SK-N-SH treated with all-trans-retinoic acid at 6 μM for 48 hours (cell line): ENCODE results near the gene RAI14.

Experiments used
- CREB5 ChIP-seq: fragments of 250-450 bp; sonication (Bioruptor Pico); IDR thresholded peaks from 2 replicates; pipeline ENCODE4 v1.5.1; 2020; ENCODE audit warnings: low read depth, mild to moderate bottlenecking, moderate library complexity
- CSDC2 ChIP-seq: fragments of 250-450 bp; sonication (Bioruptor Pico); IDR thresholded peaks from 2 replicates; pipeline ENCODE4 v1.5.0; 2020; ENCODE audit warnings: mild to moderate bottlenecking, moderate library complexity
- ISL1 ChIP-seq: fragments of 250-450 bp; sonication (Bioruptor Pico); IDR thresholded peaks from 2 replicates; pipeline ENCODE4 v2.1.2; 2022; ENCODE audit warnings: mild to moderate bottlenecking, moderate library complexity
- PATZ1 ChIP-seq: fragments of 250-450 bp; sonication (Bioruptor Pico); IDR thresholded peaks from 2 replicates; pipeline ENCODE4 v1.8.0; 2020; ENCODE audit warnings: mild to moderate bottlenecking, moderate library complexity, borderline replicate concordance
- RARB ChIP-seq: fragments of 250-450 bp; sonication (Bioruptor Pico); IDR thresholded peaks from 2 replicates; pipeline ENCODE4 v1.8.0; 2021; ENCODE audit warnings: mild to moderate bottlenecking, moderate library complexity
- SNAI2 ChIP-seq: fragments of 250-450 bp; sonication (Bioruptor Pico); IDR thresholded peaks from 2 replicates; pipeline ENCODE4 v1.5.0; 2020; ENCODE audit warnings: mild to moderate bottlenecking, moderate library complexity
- TSHZ2 ChIP-seq: fragments of 250-450 bp; sonication (Bioruptor Pico); IDR thresholded peaks from 2 replicates; pipeline ENCODE4 v1.5.0; 2020; ENCODE audit warnings: mild to moderate bottlenecking, moderate library complexity
- ZFP3 ChIP-seq: fragments of 250-450 bp; sonication (Bioruptor Pico); IDR thresholded peaks from 2 replicates; pipeline ENCODE4 v1.5.0; 2020; ENCODE audit warnings: mild to moderate bottlenecking, moderate library complexity
- ZFP30 ChIP-seq: fragments of 450-650 bp; formaldehyde crosslinking; IDR thresholded peaks from 2 replicates; pipeline ENCODE4 v1.5.0; 2022; ENCODE audit warnings: mild to moderate bottlenecking, moderate library complexity
- ZNF565 ChIP-seq: fragments of 450-650 bp; formaldehyde crosslinking; conservative IDR thresholded peaks from 2 replicates; pipeline ENCODE4 v1.5.0; 2020; ENCODE audit warnings: low read depth, mild to moderate bottlenecking, moderate library complexity
- ZNF70 ChIP-seq: fragments of 450-650 bp; formaldehyde crosslinking; IDR thresholded peaks from 2 replicates; pipeline ENCODE4 v1.5.0; 2020; ENCODE audit warnings: mild to moderate bottlenecking, moderate library complexity
- ZNF8 ChIP-seq: fragments of 450-650 bp; formaldehyde crosslinking; IDR thresholded peaks from 2 replicates; pipeline ENCODE4 v1.5.0; 2020; ENCODE audit warnings: mild to moderate bottlenecking, moderate library complexity

GRCh38 chr5:34847056-34847455 is 190.9 kb downstream of the RAI14 start:
- TF ChIP-seq ISL1 (no peak), ZNF565 (CRISPR knock-in tag) (no peak), CREB5 (CRISPR knock-in tag) (no peak), ZNF8 (CRISPR knock-in tag) (no peak), ZFP30 (CRISPR knock-in tag) (no peak), ZNF70 (no peak), ZFP3 (CRISPR knock-in tag) (no peak), RARB (CRISPR knock-in tag) (no peak), PATZ1 (CRISPR knock-in tag) (no peak), SNAI2 (CRISPR knock-in tag) (no peak), TSHZ2 (no peak), CSDC2 (CRISPR knock-in tag) (no peak)
